H1 (cell line): ENCODE measurements around the gene SRRT. TPM values are rescaled to one million over a fixed set of nuclear protein-coding genes. Genes with fewer than 3 reads are reported as not detected.

Experiments
- CTCF ChIA-PET: fragments of 300-600 bp; sonication (Branson Sonifier 250); formaldehyde crosslinking; loops from one replicate; lab custom pipeline; 2021; ENCODE audit not compliant: partially characterized antibody; lab: Charles Lee
- POLR2A ChIA-PET: fragments of 300-600 bp; sonication (Branson Sonifier 250); formaldehyde crosslinking; loops from one replicate; lab custom pipeline; 2021; ENCODE audit warnings: inconsistent platforms; ENCODE audit not compliant: partially characterized antibody; lab: Charles Lee
- DNase-seq, 2 experiments: peaks; one replicate each; pipeline versions ENCODE4 v3.0.0 to v3.0.0-alpha.2; 2010 to 2022; ENCODE audit warnings: low spot score in 2 of 2, low read depth in 1 of 2, mixed read lengths in 1 of 2
- FAIRE-seq: peaks from 2 replicates; lab custom pipeline; 2011; peaks lifted over from hg19 to GRCh38; lab: Jason Lieb, UNC
- H2AFZ ChIP-seq: 2 replicates; pipeline ENCODE4 v1.8.1; 2012; ENCODE audit warnings: low read length, inconsistent platforms
- H2AK5ac ChIP-seq: 2 replicates; pipeline ENCODE4 v1.6.1; 2013; ENCODE audit warnings: low read depth, low read length
- H2BK120ac ChIP-seq: replicated peaks from 2 replicates; pipeline ENCODE3; 2013; ENCODE audit warnings: low read depth, low read length, inconsistent platforms
- H2BK12ac ChIP-seq: 2 replicates; pipeline ENCODE4 v1.6.1; 2013; ENCODE audit warnings: low read depth, low read length
- H2BK15ac ChIP-seq: 2 replicates; pipeline ENCODE4 v1.6.1; 2013; ENCODE audit warnings: low read length
- H2BK20ac ChIP-seq: 2 replicates; pipeline ENCODE4 v1.6.1; 2013; ENCODE audit warnings: low read length
- H2BK5ac ChIP-seq: 2 replicates; pipeline ENCODE4 v1.6.1; 2013; ENCODE audit warnings: low read depth, low read length
- H3K14ac ChIP-seq: 2 replicates; pipeline ENCODE4 v1.6.1; 2013; ENCODE audit warnings: inconsistent platforms; ENCODE audit not compliant: insufficient read length
- H3K18ac ChIP-seq: 2 replicates; pipeline ENCODE4 v1.6.1; 2013; ENCODE audit warnings: low read length; ENCODE audit errors: extremely low read depth
- H3K23ac ChIP-seq: 2 replicates; pipeline ENCODE4 v1.6.1; 2013; ENCODE audit warnings: inconsistent platforms; ENCODE audit not compliant: insufficient read length
- H3K23me2 ChIP-seq: 2 replicates; pipeline ENCODE4 v1.6.1; 2013; ENCODE audit warnings: low read depth, low read length
- H3K27ac ChIP-seq: 2 replicates; pipeline ENCODE4 v1.6.1; 2011; ENCODE audit warnings: low read depth, low read length, inconsistent platforms
- H3K27me3 ChIP-seq, 4 experiments: replicated peaks in 1 of 4; 1 replicate in 1 of 4; 2 replicates in 3 of 4; pipeline versions ENCODE4 v1.6.1 to v1.8.1; 2011 to 2013; ENCODE audit warnings: low read length in 3 of 4, mild to moderate bottlenecking in 3 of 4, inconsistent platforms in 2 of 4, mixed read lengths in 2 of 4, moderate library complexity in 1 of 4; ENCODE audit not compliant: control insufficient read depth in 3 of 4, insufficient read depth in 3 of 4; ENCODE audit errors: extremely low read depth in 1 of 4
- H3K36me3 ChIP-seq, 4 experiments: 2 replicates each; pipeline versions ENCODE4 v1.6.1 to v1.8.1; 2011 to 2013; ENCODE audit warnings: mild to moderate bottlenecking in 4 of 4, low read length in 3 of 4, moderate library complexity in 2 of 4, control low read depth in 1 of 4, inconsistent platforms in 1 of 4; ENCODE audit not compliant: insufficient read depth in 4 of 4, control insufficient read depth in 2 of 4
- H3K4ac ChIP-seq: replicated peaks from 2 replicates; pipeline ENCODE3; 2013; ENCODE audit warnings: low read length, low read depth, mixed read lengths, inconsistent platforms; ENCODE audit not compliant: insufficient read length
- H3K4me1 ChIP-seq, 4 experiments: replicated peaks in 1 of 4; 1 replicate in 1 of 4; 2 replicates in 3 of 4; pipeline versions ENCODE4 v1.6.1 to v1.8.1; 2011 to 2013; ENCODE audit warnings: low read length in 3 of 4, inconsistent platforms in 2 of 4, mixed read lengths in 1 of 4; ENCODE audit not compliant: insufficient read depth in 4 of 4, control insufficient read depth in 3 of 4
- H3K4me2 ChIP-seq, 2 experiments: 2 replicates each; pipeline versions ENCODE4 v1.6.1 to v1.8.1; 2011 to 2013; ENCODE audit warnings: low read depth in 2 of 2, low read length in 2 of 2, control low read depth in 1 of 2, inconsistent platforms in 1 of 2, mild to moderate bottlenecking in 1 of 2; ENCODE audit not compliant: insufficient read depth in 1 of 2
- H3K4me3 ChIP-seq, 4 experiments: fragments of 200-600, 300-600 bp in 1 of 4; sonication (generic), shearing (Covaris generic), sonication (Bioruptor Twin) in 1 of 4; 2 replicates each; pipeline versions ENCODE4 v1.5.1 to v1.8.1; 2011 to 2016; ENCODE audit warnings: low read length in 4 of 4, low read depth in 3 of 4, control low read depth in 2 of 4, inconsistent platforms in 2 of 4, mild to moderate bottlenecking in 2 of 4, mixed read lengths in 1 of 4, moderate library complexity in 1 of 4; ENCODE audit not compliant: insufficient read depth in 2 of 4; ENCODE audit errors: extremely low read depth in 1 of 4
- H3K56ac ChIP-seq: replicated peaks from 2 replicates; pipeline ENCODE3; 2013; ENCODE audit warnings: low read depth, mild to moderate bottlenecking, mixed read lengths, low read length, inconsistent platforms; ENCODE audit not compliant: insufficient read length
- H3K79me1 ChIP-seq: 2 replicates; pipeline ENCODE4 v1.6.1; 2013; ENCODE audit warnings: low read depth, low read length, control low read depth
- H3K79me2 ChIP-seq, 2 experiments: 2 replicates each; pipeline versions ENCODE4 v1.6.1 to v1.8.1; 2012 to 2013; ENCODE audit warnings: low read length in 2 of 2, mild to moderate bottlenecking in 2 of 2, inconsistent platforms in 1 of 2; ENCODE audit not compliant: insufficient read depth in 2 of 2, control insufficient read depth in 1 of 2
- H3K9ac ChIP-seq, 4 experiments: replicated peaks in 1 of 4; 1 replicate in 1 of 4; 2 replicates in 3 of 4; pipeline versions ENCODE4 v1.6.1 to v1.8.1; 2011 to 2013; ENCODE audit warnings: low read depth in 3 of 4, low read length in 3 of 4, control low read depth in 2 of 4, mild to moderate bottlenecking in 2 of 4, moderate library complexity in 2 of 4, inconsistent platforms in 1 of 4; ENCODE audit errors: extremely low read depth in 1 of 4
- H3K9me3 ChIP-seq, 2 experiments: 2 replicates each; pipeline versions ENCODE4 v1.6.1 to v1.8.1; 2012 to 2013; ENCODE audit warnings: mild to moderate bottlenecking in 2 of 2, moderate library complexity in 2 of 2, control low read depth in 1 of 2, inconsistent platforms in 1 of 2, low read depth in 1 of 2, low read length in 1 of 2, mixed read lengths in 1 of 2; ENCODE audit not compliant: insufficient read depth in 2 of 2
- H4K20me1 ChIP-seq, 2 experiments: replicated peaks in 1 of 2; 2 replicates each; pipeline versions ENCODE3 to v1.8.1; 2011 to 2013; ENCODE audit warnings: inconsistent platforms in 2 of 2, low read length in 2 of 2, mild to moderate bottlenecking in 1 of 2; ENCODE audit not compliant: insufficient read depth in 2 of 2, control insufficient read depth in 1 of 2
- H4K5ac ChIP-seq: 2 replicates; pipeline ENCODE4 v1.6.1; 2013; ENCODE audit warnings: low read length, low read depth, mixed read lengths, inconsistent platforms; ENCODE audit not compliant: insufficient read length
- H4K8ac ChIP-seq: 2 replicates; pipeline ENCODE4 v1.8.0; 2013; ENCODE audit warnings: mild to moderate bottlenecking, moderate library complexity, low read length, inconsistent platforms; ENCODE audit not compliant: insufficient read depth; ENCODE audit errors: extremely low read depth
- H4K91ac ChIP-seq: replicated peaks from 2 replicates; pipeline ENCODE3; 2013; ENCODE audit warnings: low read length, mixed read lengths, inconsistent platforms; ENCODE audit not compliant: insufficient read length
- ASH2L ChIP-seq: fragments of 200-600, 300-600 bp; sonication (generic); IDR thresholded peaks from one replicate; pipeline ENCODE4 v1.7.1; 2017; ENCODE audit warnings: low read length
- ATF2 ChIP-seq: IDR thresholded peaks from 2 replicates; pipeline ENCODE4 v1.6.1; 2012; ENCODE audit warnings: low read length, inconsistent platforms
- BCL11A ChIP-seq, 2 experiments: IDR thresholded peaks; one replicate each; pipeline ENCODE4 v1.6.1; 2011; ENCODE audit warnings: low read depth in 2 of 2, low read length in 2 of 2, mild to moderate bottlenecking in 2 of 2
- CBX8 ChIP-seq: fragments of 300-800, 300-1000 bp; sonication (generic); IDR thresholded peaks from 2 replicates; pipeline ENCODE4 v1.7.1; 2016; ENCODE audit warnings: low read depth, low read length, borderline replicate concordance
- CHD1 ChIP-seq: IDR thresholded peaks from 2 replicates; pipeline ENCODE4 v1.6.1; 2012; ENCODE audit warnings: low read depth, low read length, improper control_type of control experiment
- JUN ChIP-seq: IDR thresholded peaks from 2 replicates; pipeline ENCODE4 v1.6.1; 2011; ENCODE audit warnings: low read depth, mild to moderate bottlenecking, improper control_type of control experiment, low read length
- KDM4A ChIP-seq: IDR thresholded peaks from one replicate; pipeline ENCODE4 v1.7.1; 2012; ENCODE audit warnings: low read depth, mild to moderate bottlenecking, moderate library complexity, low read length, inconsistent platforms; ENCODE audit not compliant: severe bottlenecking
- POU5F1 ChIP-seq: IDR thresholded peaks from 2 replicates; pipeline ENCODE4 v1.6.1; 2011; ENCODE audit warnings: low read depth, mild to moderate bottlenecking, low read length, moderate library complexity
- RBBP5 ChIP-seq: IDR thresholded peaks from 2 replicates; pipeline ENCODE4 v1.7.1; 2012; ENCODE audit warnings: low read depth, mild to moderate bottlenecking, inconsistent platforms, low read length, moderate library complexity, borderline replicate concordance
- SIRT6 ChIP-seq: IDR thresholded peaks from one replicate; pipeline ENCODE4 v1.7.1; 2012; ENCODE audit warnings: low read length, inconsistent platforms
- TCF12 ChIP-seq: IDR thresholded peaks from 2 replicates; pipeline ENCODE4 v1.6.1; 2011; ENCODE audit warnings: low read depth, mild to moderate bottlenecking, low read length
- WGBS, 2 experiments: shearing (Covaris generic) in 1 of 2; methylation state at CpG; one replicate each; pipeline versions ENCODE4 v1.1.6 to v1.1.7; 2013 to 2015; ENCODE audit warnings: low lambda C conversion rate in 2 of 2, mixed read lengths in 2 of 2, inconsistent platforms in 1 of 2, low coverage in 1 of 2, missing lambda C conversion rate in 1 of 2; ENCODE audit not compliant: insufficient replicate concordance in 2 of 2, insufficient coverage in 1 of 2, insufficient read length in 1 of 2; ENCODE audit errors: extremely low coverage in 1 of 2, missing lambda C conversion rate in 1 of 2; 5-methylcytosine and 5-hydroxymethylcytosine counted together
- polyA plus RNA-seq, 7 experiments: library from polyadenylated mRNA; depleted of rRNA in 3 of 7; stranded (reverse) in 5 of 7; unstranded in 2 of 7; fragments of >200 nt in 5 of 7; fragments of 200-250 nt in 2 of 7; gene quantifications; 1 replicate in 5 of 7; 2 replicates in 1 of 7; 4 replicates in 1 of 7; pipeline versions ENCODE4 v1.2.1 to v1.2.3, GENCODE V29; 2011 to 2013; ENCODE audit warnings: missing spikeins in 2 of 7, mixed read lengths in 2 of 7
- total RNA-seq: library from RNA; stranded (reverse); fragmentation: NEBNext Ultra II Directional; extraction: Animal tissue kit (Norgen Biotek cat#: 25700); gene quantifications from 2 replicates; pipeline ENCODE4 v1.2.1, GENCODE V29; 2021

The SRRT gene
- total and polyA plus RNA-seq, 2 of the 8 experiments (the other 6 are each of a cell fraction or from before 2014, with no cell fraction given): 66.7 to 237 TPM

- no peak overlapping the region for H4K91ac ChIP-seq
- ChIA-PET POLR2A (no interaction called here), CTCF (no interaction called here)
- no peaks in the 10 kb centered on the region for H3K23me2 ChIP-seq
- no peak overlapping the region for H4K8ac ChIP-seq
- no peak overlapping the region for H3K27ac ChIP-seq
- no peak overlapping the region for H4K5ac ChIP-seq
- no peaks in the 10 kb centered on the region for H3K9me3 ChIP-seq
- TF ChIP-seq CBX8 (no peak), JUN (no peak), BCL11A (IDR thresholded peaks at IDR 0.05; ENCODE audit: low read depth in 2 of 2, low read length in 2 of 2) (no peak), POU5F1 (no peak), ATF2 (no peak), ASH2L (no peak), CHD1 (no peak), TCF12 (no peak), KDM4A (no peak), RBBP5 (no peak), SIRT6 (no peak)
- no peak overlapping the region for H3K4me2 ChIP-seq
- FAIRE-seq (no peak), DNase-seq (no peak)
- H2BK12ac ChIP-seq: 0 out of 2 replicates have a peak overlapping the region, but pooled peaks have one; percentile 17
- H3K36me3 ChIP-seq: no peaks in the 10 kb centered on the region
- no peak overlapping the region for H3K4me3 ChIP-seq
- H3K4me1 ChIP-seq: no peaks in the 10 kb centered on the region
- H3K56ac ChIP-seq: no peak overlapping the region
- H2BK20ac ChIP-seq: no peak overlapping the region
- no peak overlapping the region for H3K9ac ChIP-seq
- H3K18ac ChIP-seq: no peak overlapping the region
- H3K79me2 ChIP-seq: no peaks in the 10 kb centered on the region
- H2AK5ac ChIP-seq: no peak overlapping the region
- H2BK15ac ChIP-seq: no peak overlapping the region
- H2AFZ ChIP-seq: no peak overlapping the region
- H4K20me1 ChIP-seq: no peaks in the 10 kb centered on the region
- H3K27me3 ChIP-seq: no peaks in the 10 kb centered on the region
- no peak overlapping the region for H2BK120ac ChIP-seq
- WGBS, 2 experiments: 97% methylated on average over 5 of the region's 5 CpGs; no CpG with 5 or more reads in 1 of the 2 experiments
- H3K14ac ChIP-seq: no peak overlapping the region
- H3K23ac ChIP-seq: no peak overlapping the region
- no peaks in the 10 kb centered on the region for H3K79me1 ChIP-seq
- H3K4ac ChIP-seq: no peak overlapping the region
- no peak overlapping the region for H2BK5ac ChIP-seq
These were observed 33.6 kb downstream of the SRRT start for GRCh38 chr7:100908512-100908911.
